NCI-H1105 treated with DMSO at 0.1 percent for 48 hours (cell line): ENCODE measurements around the gene PADI2.

Experiments used
- DNase-seq: peaks from one replicate; lab custom pipeline; 2025; lab: John Stamatoyannopoulos, UW

The PADI2 gene

DNA sequence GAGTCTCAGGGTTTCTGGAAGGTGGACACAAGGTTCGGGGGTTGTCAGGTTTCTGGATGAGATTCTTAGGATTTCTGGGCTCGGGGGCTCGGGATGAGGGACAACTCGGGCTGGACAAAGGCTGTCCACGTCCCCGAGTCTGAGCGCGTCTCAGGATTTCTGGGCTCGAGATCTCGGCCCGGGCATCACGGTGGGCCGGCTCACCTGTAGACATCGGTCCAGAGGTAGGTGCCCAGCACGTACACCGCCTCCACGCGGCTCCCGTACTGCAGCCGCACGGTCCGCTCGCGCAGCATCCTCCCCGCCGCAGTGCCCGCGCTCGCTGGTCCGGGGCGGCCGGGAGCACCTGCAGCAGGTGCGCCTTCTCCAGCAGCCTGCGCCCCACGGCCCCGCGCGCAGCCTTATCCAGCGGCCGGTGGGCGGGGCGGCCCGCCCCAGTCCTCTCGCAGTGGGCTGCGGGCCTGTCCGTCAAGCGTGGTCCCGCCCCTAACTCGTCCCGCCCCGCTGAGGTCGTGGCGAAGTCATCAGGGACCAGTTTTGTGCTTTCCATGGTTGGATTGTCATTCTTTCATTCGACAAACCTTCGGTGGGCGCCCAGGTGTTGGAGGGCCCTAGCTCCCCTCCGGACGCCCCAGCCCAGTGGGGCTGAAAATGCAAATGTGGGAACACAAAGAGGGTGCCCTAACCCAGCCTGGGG, at the start of gene PADI2:
PADI2 (minus strand) TSS at position 376 of the 697 bp plus-strand sequence; CDS start at position 296, 80 bp downstream.
- DNase-seq: peak; percentile 87

- DNase-seq: peak; percentile 96
Observed at GRCh38 chr1:17168091-17168876, 49.0 kb upstream of the PADI2 start.

GRCh38 chr1:17167786-17168090, 48.5 kb upstream of the PADI2 start:
- DNase-seq: no peak

DNA sequence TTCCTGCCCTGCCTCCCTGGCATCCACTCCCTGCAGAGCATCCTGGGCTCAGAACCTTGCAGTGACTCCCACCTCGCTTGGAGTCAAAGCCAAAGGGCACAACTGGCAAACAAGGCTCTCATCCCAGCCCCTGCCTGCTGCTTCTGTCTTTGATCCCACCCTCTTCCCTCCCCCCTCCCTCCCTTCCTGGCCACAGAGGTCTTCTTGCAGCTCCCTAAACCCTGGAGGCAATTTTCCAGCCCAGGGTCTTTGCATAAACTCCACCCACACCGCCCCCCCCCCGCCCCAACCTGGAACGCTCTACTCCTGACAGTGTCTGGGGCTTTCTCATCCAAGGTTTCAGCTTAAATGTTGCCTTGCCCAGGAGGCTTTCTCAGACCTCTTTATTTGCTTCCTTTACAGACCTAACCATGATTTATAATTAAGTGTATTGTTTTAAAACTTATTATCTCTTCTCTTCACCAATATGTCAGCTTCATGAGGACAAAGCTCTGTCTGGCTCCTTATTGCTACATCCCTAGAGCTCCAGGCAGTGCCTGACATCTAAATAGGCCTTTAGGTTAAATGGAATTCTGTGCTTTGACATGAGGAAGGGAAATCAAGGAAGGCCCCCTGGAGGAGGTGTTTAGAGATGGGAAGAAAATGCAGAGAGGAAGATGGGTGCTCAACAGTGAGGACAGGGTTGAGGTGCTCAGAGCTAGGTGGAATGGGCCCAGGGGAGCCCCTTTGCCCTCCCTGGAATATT, 48.0 kb upstream of the PADI2 start:
- no peak for DNase-seq

- no peak for DNase-seq
Observed at GRCh38 chr1:17165823-17166222, 46.6 kb upstream of the PADI2 start.

- no peak for DNase-seq
Observed at GRCh38 chr1:17163789-17164666, 44.8 kb upstream of the PADI2 start.

GRCh38 chr1:17163371-17163770, 44.1 kb upstream of the PADI2 start:
- no peak for DNase-seq

DNA sequence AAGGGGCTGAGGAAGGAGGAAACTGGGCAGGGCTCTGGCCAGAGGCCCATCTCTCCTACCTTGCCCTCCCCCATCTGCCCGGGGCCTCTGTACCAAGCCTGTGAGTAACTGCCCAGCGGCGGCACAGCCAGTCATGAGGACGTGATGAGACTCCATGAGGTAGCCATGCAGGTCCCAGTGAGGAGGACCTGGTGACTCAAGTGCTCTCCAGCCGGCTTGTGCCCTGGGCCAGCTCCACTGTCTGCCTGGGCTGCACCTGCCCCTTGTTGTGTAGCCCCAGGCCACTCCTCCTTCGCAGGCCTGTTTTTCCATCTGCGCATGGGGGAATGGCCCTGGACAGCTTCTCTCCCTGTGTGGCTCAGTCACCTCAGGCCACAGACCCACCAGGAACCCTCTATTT, 43.7 kb upstream of the PADI2 start:
- DNase-seq: no peak

- DNase-seq: no peak
Observed at GRCh38 chr1:17161926-17162800, 42.9 kb upstream of the PADI2 start.

- no peak for DNase-seq
Observed at GRCh38 chr1:17161137-17161740, 42.0 kb upstream of the PADI2 start.

DNA sequence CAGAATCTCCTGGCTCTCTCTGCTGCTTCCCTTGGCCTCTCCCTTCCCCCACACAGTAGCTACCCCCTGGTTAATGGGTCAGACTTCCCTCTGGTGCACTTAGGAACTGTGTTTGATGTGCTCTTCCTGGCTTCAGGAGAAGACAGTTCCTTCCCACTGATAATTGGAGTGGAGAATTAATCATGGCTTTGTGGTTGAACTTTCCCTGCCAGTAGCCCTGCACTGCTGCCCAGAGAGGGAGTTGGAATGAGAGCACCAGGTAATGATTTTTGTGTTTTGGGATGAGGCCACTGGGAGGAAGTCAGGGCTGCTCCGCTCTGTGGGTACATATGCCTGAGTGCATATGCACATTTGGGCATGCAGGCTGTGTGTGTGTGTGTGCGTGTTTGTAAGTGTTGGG, 39.7 kb upstream of the PADI2 start:
- DNase-seq: no peak

DNA sequence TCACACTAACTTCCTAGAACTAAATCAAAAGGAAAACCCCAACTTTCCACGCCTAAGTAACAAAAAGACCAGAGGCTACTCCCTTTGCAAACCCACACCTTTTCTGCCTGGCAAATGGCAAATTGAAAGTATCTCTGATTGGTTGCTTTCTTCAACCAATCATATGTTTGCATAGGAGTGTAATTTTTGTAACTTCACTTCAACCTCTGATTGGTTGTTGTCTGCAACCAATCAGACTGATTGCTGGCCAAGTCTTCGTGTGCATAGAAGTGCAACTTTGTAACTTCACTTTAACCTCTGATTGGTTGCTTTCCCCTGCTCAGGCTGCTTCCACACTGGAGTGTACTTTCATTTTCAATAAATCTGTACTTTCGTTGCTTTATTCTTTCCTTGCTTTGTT, 36.9 kb upstream of the PADI2 start:
- no peak for DNase-seq

GRCh38 chr1:17155257-17155920, 36.1 kb upstream of the PADI2 start:
- no peak for DNase-seq

DNA sequence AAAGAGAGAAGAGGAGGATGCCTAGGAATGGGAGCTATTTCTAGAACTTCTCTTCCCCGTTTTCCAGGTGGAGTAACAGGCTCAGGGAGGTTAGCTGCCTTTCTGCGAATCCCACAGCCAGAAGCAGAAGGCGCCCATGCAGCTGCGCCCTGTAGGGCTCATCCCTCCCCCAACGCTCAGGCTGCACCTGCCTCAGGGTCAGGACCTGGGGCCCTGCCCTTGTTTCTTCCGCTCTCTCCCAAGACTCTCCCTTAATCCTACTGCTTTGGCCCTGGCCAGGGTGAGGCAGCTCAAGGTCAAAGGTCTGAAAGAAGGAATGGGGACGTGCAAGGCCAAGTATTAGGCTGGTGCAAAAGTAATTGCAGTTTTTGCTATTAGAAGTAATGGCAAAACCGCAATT, 30.5 kb upstream of the PADI2 start:
- no peak for DNase-seq

GRCh38 chr1:17148950-17149608, 29.8 kb upstream of the PADI2 start:
- DNase-seq: no peak

GRCh38 chr1:17145648-17146047, 26.4 kb upstream of the PADI2 start:
- no peak for DNase-seq

DNA sequence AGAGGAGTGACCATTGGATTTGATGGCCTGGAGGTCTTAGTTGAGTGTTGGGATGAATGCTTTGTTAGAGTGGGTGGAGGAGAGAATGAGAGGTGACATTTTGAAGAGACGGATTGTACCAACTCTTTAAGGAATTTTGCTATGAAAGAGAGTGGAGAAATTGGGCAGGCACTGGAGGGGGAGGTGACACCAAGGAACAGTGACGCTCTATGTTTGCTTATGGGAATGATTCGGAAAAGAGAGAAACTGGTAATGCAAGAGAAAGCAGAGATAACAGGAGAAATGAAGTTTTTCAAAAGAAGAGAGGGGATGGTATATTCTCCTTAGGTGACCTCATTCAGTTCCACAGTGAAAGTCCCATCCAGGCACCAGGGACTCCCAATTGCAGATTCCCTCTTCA, 24.5 kb upstream of the PADI2 start:
- no peak for DNase-seq

GRCh38 chr1:17141441-17142197, 22.4 kb upstream of the PADI2 start:
- DNase-seq: no peak

DNA sequence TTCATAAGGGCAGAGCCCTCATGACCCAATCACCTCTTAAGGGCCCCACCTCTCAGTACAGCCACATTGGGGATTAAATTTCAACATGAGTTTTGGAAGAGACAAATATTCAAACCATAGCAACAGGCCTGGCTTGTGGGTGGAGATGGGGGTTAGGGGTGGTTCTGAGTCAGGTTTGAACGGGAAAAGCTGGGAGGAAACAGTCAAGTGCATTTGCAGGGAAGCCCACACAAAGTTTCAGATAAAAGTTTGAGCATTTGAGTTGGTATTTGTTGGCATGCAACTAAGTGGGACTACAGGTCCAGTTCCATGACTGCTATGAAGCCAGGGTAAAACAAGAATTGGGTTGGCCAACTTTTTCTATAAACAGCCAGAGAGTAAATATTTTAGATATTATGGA, 21.0 kb upstream of the PADI2 start:
- no peak for DNase-seq
